Pancreas (tissue), 10 donors: ENCODE data around the gene LRRC3. TPM values are rescaled to one million over a fixed set of nuclear protein-coding genes. Genes with fewer than 3 reads are reported as not detected.
A peak's percentile ranks its signal among the peaks of the same experiment; 100 is the strongest.

Experiments used
- ATAC-seq, 4 donors: fragments of 200-7000 bp; cut with Tn5 transposase; one replicate each; pipeline versions ENCODE4 v1.8.0 to v1.9.1; 2020; ENCODE audit warnings: mild to moderate bottlenecking in 4 of 4, moderate library complexity in 4 of 4
- DNase-seq, 6 donors: peaks; one replicate each; pipeline ENCODE4 v3.0.0-alpha.2; 2020
- FAIRE-seq: peaks from 2 replicates; lab custom pipeline; 2012; peaks lifted over from hg19 to GRCh38; lab: Jason Lieb, UNC
- H3K27ac ChIP-seq, 4 donors: fragments of 200-600 bp; sonication (generic); 1 replicate in 3 of 4; 2 replicates in 1 of 4; pipeline versions ENCODE4 v1.5.0 to v1.8.0; 2020
- H3K27me3 ChIP-seq, 4 donors: fragments of 200-600 bp; one replicate each; pipeline ENCODE4 v1.8.0; 2021
- H3K36me3 ChIP-seq, 3 donors: fragments of 200-600 bp; sonication (generic) in 1 of 3; one replicate each; pipeline versions ENCODE4 v1.5.0 to v1.8.0; 2020 to 2021
- H3K4me1 ChIP-seq, 3 donors: fragments of 200-600 bp; one replicate each; pipeline ENCODE4 v1.8.0; 2021
- H3K4me3 ChIP-seq, 4 donors: fragments of 200-600 bp; sonication (generic) in 2 of 4; one replicate each; pipeline versions ENCODE4 v1.5.0 to v1.8.0; 2020 to 2021
- H3K9me3 ChIP-seq, 4 donors: fragments of 200-600 bp; one replicate each; pipeline ENCODE4 v1.8.0; 2021
- CTCF ChIP-seq, 4 donors: fragments of 200-600 bp; sonication (generic) in 3 of 4; IDR thresholded peaks; one replicate each; pipeline versions ENCODE4 v1.5.0 to v1.8.0; 2021; ENCODE audit warnings: antibody characterized with exemption in 4 of 4
- WGBS, 2 donors: extraction: QIAGEN DNeasy Blood & Tissue Kit; methylation state at CpG; one replicate each; pipeline ENCODE4 v1.1.7; 2013; 5-methylcytosine and 5-hydroxymethylcytosine counted together
- intact Hi-C, 3 donors: fragments of 100-400 bp; cut with DNase I; formaldehyde crosslinking; loops; one replicate each; pipeline versions ENCODE4 v1.11.1 to v1.14.2; 2022
- polyA plus RNA-seq, 2 donors: library from polyadenylated mRNA; stranded (reverse); fragments of 200-250 nt; gene quantifications; one replicate each; pipeline ENCODE4 v1.2.3, GENCODE V29; 2013
- total RNA-seq, 6 donors: library from RNA; stranded (reverse); fragmentation: NEBNext Ultra II Directional in 4 of 6; extraction: Animal tissue kit (Norgen Biotek cat#: 25700) in 4 of 6; gene quantifications; one replicate each; pipeline versions ENCODE4 v1.2.1 to v1.2.4, GENCODE V29; 2021 to 2023
- donor health status: healthy with polysubstance abuse.
- donor health status: DM: no; HTN: no; CAD: no; lungs with moderate emphysema.
- donor health status: DM: no; HTN: no; CAD: no.
- donor health status: control.
- donor health status: control.
- donor health status: Bipolar disorder and iron deficiency.
- donor health status: DM: yes; HTN: yes; CAD: no.
- donor health status: DM: no; HTN: no; CAD: no.
- donor health status: DM: no; HTN: no; CAD: no.
- donor health status: DM: yes; HTN: yes; CAD: no.

Gene LRRC3
- total and polyA plus RNA-seq, 8 donors, result 0.35 to 1.7 (median 0.47) TPM

- DNase-seq (peak in 2 of 6 donors; percentile 5 to 20), ATAC-seq (no peak)
Observed at GRCh38 chr21:44420416-44421205, 34.7 kb upstream of the LRRC3 start.

GRCh38 chr21:44421901-44422840 lies 33.1 kb upstream of the LRRC3 start:
- ATAC-seq, result no peak
- WGBS, 2 donors, result 67 to 71% methylated on average over 25 of the region's 26 CpGs
- Histone ChIP-seq H3K27ac (no peak overlapping the region), H3K4me3 (no peak overlapping the region), H3K36me3 (no peaks in the 10 kb centered on the region), H3K9me3 (no peaks in the 10 kb centered on the region), H3K4me1 (no peaks in the 10 kb centered on the region), H3K27me3 (no peaks in the 10 kb centered on the region)
- DNase-seq, result peak in 2 of 6 donors; percentile 3 to 28
- TF ChIP-seq CTCF (IDR thresholded peaks at IDR 0.05), result no peak
- FAIRE-seq, result no peak
- intact Hi-C loops, result no loop called here

More at GRCh38 chr21:44420416-44421205, 34.7 kb upstream of the LRRC3 start:
- FAIRE-seq, result no peak
- Histone ChIP-seq H3K27ac (no peak overlapping the region), H3K27me3 (no peaks in the 10 kb centered on the region), H3K9me3 (no peaks in the 10 kb centered on the region), H3K4me3 (no peak overlapping the region), H3K36me3 (no peaks in the 10 kb centered on the region), H3K4me1 (no peaks in the 10 kb centered on the region)
- intact Hi-C loops, result no loop called here
- 74% methylated on average over 13 to 14 of the region's 14 CpGs for WGBS, 2 donors
- no peak for TF ChIP-seq CTCF (IDR thresholded peaks at IDR 0.05)

- no peak for FAIRE-seq
- TF ChIP-seq CTCF (IDR thresholded peaks at IDR 0.05), result no peak
- WGBS, 2 donors, result 64 to 75% methylated on average over 9 to 12 of the region's 12 CpGs
- H3K4me3 ChIP-seq, result no peak overlapping the region
- no peaks in the 10 kb centered on the region for H3K36me3 ChIP-seq
- DNase-seq, result peak in 2 of 6 donors; percentile 8 to 29
- H3K27ac ChIP-seq, result no peak overlapping the region
- intact Hi-C loops, result no loop called here
- no peak for ATAC-seq
- H3K27me3 ChIP-seq, result no peaks in the 10 kb centered on the region
- no peaks in the 10 kb centered on the region for H3K4me1 ChIP-seq
- H3K9me3 ChIP-seq, result no peaks in the 10 kb centered on the region
Observed at GRCh38 chr21:44423312-44423821, 31.9 kb upstream of the LRRC3 start.

- no peaks in the 10 kb centered on the region for H3K4me1 ChIP-seq
- no peaks in the 10 kb centered on the region for H3K36me3 ChIP-seq
- H3K27me3 ChIP-seq, result no peaks in the 10 kb centered on the region
- H3K4me3 ChIP-seq, result no peak overlapping the region
- ATAC-seq (no peak), DNase-seq (peak in 2 of 6 donors; percentile 7 to 46), FAIRE-seq (no peak)
- no peaks in the 10 kb centered on the region for H3K9me3 ChIP-seq
- H3K27ac ChIP-seq, result no peak overlapping the region
- TF ChIP-seq CTCF (IDR thresholded peaks at IDR 0.05), result no peak
- WGBS, 2 donors, result 59 to 77% methylated on average over 17 of the region's 17 CpGs
- intact Hi-C loops, result no loop called here
Observed at GRCh38 chr21:44423941-44424607, 31.2 kb upstream of the LRRC3 start.
